D721Med (cell line): ENCODE measurements around the gene SLC35B1.

Source experiments
- DNase-seq: peaks from one replicate; pipeline ENCODE4 v3.0.0; 2011; ENCODE audit warnings: low spot score; ENCODE audit not compliant: insufficient read length
- FAIRE-seq: peaks from 2 replicates; lab custom pipeline; 2011; peaks lifted over from hg19 to GRCh38; lab: Jason Lieb, UNC
- CTCF ChIP-seq: IDR thresholded peaks from 2 replicates; pipeline ENCODE4 v1.5.1; 2012; ENCODE audit warnings: mild to moderate bottlenecking, control low read depth; ENCODE audit not compliant: insufficient read depth; ENCODE audit errors: missing control alignments

The SLC35B1 gene

GRCh38 chr17:49707608-49708514, at the start of gene SLC35B1:
Gene SLC35B1 (minus strand): TSS chr17:49707964. CDS start chr17:49707833, 131 bp downstream.
- peak; percentile 100 for TF ChIP-seq CTCF
- no peak for FAIRE-seq
- peak; percentile 93 for DNase-seq

GRCh38 chr17:49757151-49757777, 49.5 kb upstream of the SLC35B1 start:
- FAIRE-seq (no peak), DNase-seq (no peak)
- no peak for TF ChIP-seq CTCF

- TF ChIP-seq CTCF = no peak
- FAIRE-seq = no peak
Observed at GRCh38 chr17:49756323-49757150, 48.8 kb upstream of the SLC35B1 start.

GRCh38 chr17:49755663-49756283, 48.0 kb upstream of the SLC35B1 start:
- FAIRE-seq (no peak), DNase-seq (no peak)
- no peak for TF ChIP-seq CTCF

More at GRCh38 chr17:49756323-49757150, 48.8 kb upstream of the SLC35B1 start:
- DNase-seq = no peak

- DNase-seq (no peak), FAIRE-seq (no peak)
- TF ChIP-seq CTCF = no peak
Observed at GRCh38 chr17:49753959-49754391, 46.2 kb upstream of the SLC35B1 start.

- TF ChIP-seq CTCF = no peak
- FAIRE-seq (no peak), DNase-seq (no peak)
Observed at GRCh38 chr17:49752508-49752907, 44.7 kb upstream of the SLC35B1 start.
